HCT116 (cell line): ENCODE measurements around the gene DNAH10. TPM values are rescaled to one million over a fixed set of nuclear protein-coding genes. Genes with fewer than 3 reads are reported as not detected.

Source experiments
- ATAC-seq: fragments of 200-7000 bp; cut with Tn5 transposase; 2 replicates; pipeline ENCODE4 v1.9.1; 2020; ENCODE audit warnings: mild to moderate bottlenecking, moderate library complexity
- BruUV-seq: library from RNA; stranded (reverse); fragments of 400-500 nt; replicated peaks from 2 replicates; lab custom pipeline; 2021; lab: Mats Ljungman, UMichigan
- CTCF ChIA-PET: fragments of 300-600 bp; sonication (Branson Sonifier 250); formaldehyde crosslinking; loops from one replicate; lab custom pipeline; 2021; ENCODE audit warnings: antibody characterized with exemption; lab: Charles Lee
- POLR2A ChIA-PET: fragments of 300-600, 350-600 bp; sonication (Branson Sonifier 250); formaldehyde crosslinking; loops from one replicate; lab custom pipeline; 2021; ENCODE audit warnings: antibody characterized with exemption; lab: Charles Lee
- RAD21 ChIA-PET, 2 experiments: fragments of 300-600 bp; sonication (Branson Sonifier 250); formaldehyde crosslinking; loops; one replicate each; lab custom pipeline; 2023; ENCODE audit warnings: low total read pairs in 2 of 2; ENCODE audit not compliant: uncharacterized antibody in 2 of 2, unreplicated experiment in 2 of 2, low non-redundant PET in 1 of 2; lab: Charles Lee
- DNase-seq: peaks from one replicate; pipeline ENCODE4 v3.0.0-alpha.2; 2010; ENCODE audit warnings: low read depth, low spot score
- H2AFZ ChIP-seq: fragments of 200-600 bp; shearing (Covaris generic), sonication (generic); 2 replicates; pipeline ENCODE4 v1.6.1; 2017; ENCODE audit warnings: low read depth, mixed run types, mixed read lengths, antibody characterized with exemption, low read length; ENCODE audit not compliant: poor library complexity, severe bottlenecking
- H3K27ac ChIP-seq: 2 replicates; pipeline ENCODE4 v1.5.1; 2012; ENCODE audit warnings: low read depth, low read length
- H3K27me3 ChIP-seq: fragments of 200-600 bp; sonication (generic); 2 replicates; pipeline ENCODE4 v1.6.1; 2016; ENCODE audit warnings: mixed run types, low read length, mixed read lengths; ENCODE audit not compliant: insufficient read depth
- H3K36me3 ChIP-seq, 2 experiments: fragments of 200-500 bp in 1 of 2; fragments of 200-600 bp in 1 of 2; sonication (Bioruptor generic) in 1 of 2; sonication (generic) in 1 of 2; 2 replicates each; pipeline versions ENCODE4 v1.5.1 to v1.6.1; 2014 to 2016; ENCODE audit warnings: low read length in 2 of 2, inconsistent platforms in 1 of 2, mixed read lengths in 1 of 2, mixed run types in 1 of 2; ENCODE audit not compliant: insufficient read depth in 2 of 2, control insufficient read depth in 1 of 2
- H3K4me1 ChIP-seq, 2 experiments: fragments of 200-600 bp in 1 of 2; sonication (generic) in 1 of 2; 2 replicates each; pipeline versions ENCODE4 v1.5.1 to v1.6.1; 2012 to 2017; ENCODE audit warnings: low read length in 2 of 2, inconsistent platforms in 1 of 2, mild to moderate bottlenecking in 1 of 2, mixed read lengths in 1 of 2, mixed run types in 1 of 2, moderate library complexity in 1 of 2; ENCODE audit not compliant: insufficient read depth in 2 of 2, control insufficient read depth in 1 of 2
- H3K4me2 ChIP-seq: fragments of 200-600 bp; sonication (generic); 2 replicates; pipeline ENCODE4 v1.6.1; 2017; ENCODE audit warnings: mixed run types, low read length, mixed read lengths
- H3K4me3 ChIP-seq, 2 experiments: fragments of 200-600 bp in 1 of 2; sonication (generic) in 1 of 2; replicated peaks in 1 of 2; 2 replicates each; pipeline ENCODE4 v1.5.1; 2011 to 2016; ENCODE audit warnings: low read length in 2 of 2, control low read depth in 1 of 2, low read depth in 1 of 2, mild to moderate bottlenecking in 1 of 2, mixed read lengths in 1 of 2, mixed run types in 1 of 2
- H3K79me2 ChIP-seq: fragments of 200-600 bp; sonication (generic); 2 replicates; pipeline ENCODE4 v1.6.1; 2017; ENCODE audit warnings: mild to moderate bottlenecking, mixed run types, low read length, moderate library complexity, mixed read lengths; ENCODE audit not compliant: insufficient read depth
- H3K9ac ChIP-seq: fragments of 200-600 bp; sonication (generic); 2 replicates; pipeline ENCODE4 v1.6.1; 2016; ENCODE audit warnings: low read length, mixed read lengths
- H3K9me2 ChIP-seq: fragments of 200-600 bp; sonication (generic), shearing (Covaris generic); 2 replicates; pipeline ENCODE4 v1.6.1; 2017; ENCODE audit warnings: mixed run types, mild to moderate bottlenecking, moderate library complexity; ENCODE audit not compliant: insufficient read depth
- H3K9me3 ChIP-seq, 2 experiments: fragments of 200-500 bp in 1 of 2; fragments of 200-600 bp in 1 of 2; sonication (Bioruptor generic) in 1 of 2; sonication (generic) in 1 of 2; 2 replicates each; pipeline ENCODE4 v1.6.1; 2014 to 2017; ENCODE audit warnings: low read length in 2 of 2, mixed read lengths in 2 of 2, inconsistent platforms in 1 of 2, low read depth in 1 of 2, mild to moderate bottlenecking in 1 of 2, mixed run types in 1 of 2, moderate library complexity in 1 of 2; ENCODE audit not compliant: control insufficient read depth in 1 of 2, insufficient read depth in 1 of 2
- H4K20me1 ChIP-seq: fragments of 200-600 bp; sonication (generic), shearing (Covaris generic); 2 replicates; pipeline ENCODE4 v1.6.1; 2017; ENCODE audit warnings: mixed run types, mild to moderate bottlenecking, moderate library complexity; ENCODE audit not compliant: insufficient read depth
- ATF3 ChIP-seq: IDR thresholded peaks from 2 replicates; pipeline ENCODE4 v1.6.1; 2012
- CBX3 ChIP-seq: IDR thresholded peaks from 2 replicates; pipeline ENCODE4 v1.6.1; 2012; ENCODE audit warnings: low read depth
- CEBPB ChIP-seq: IDR thresholded peaks from 2 replicates; pipeline ENCODE4 v1.6.1; 2012; ENCODE audit warnings: low read depth
- CTCF ChIP-seq, 3 experiments: fragments of 200-600 bp in 1 of 3; sonication (generic) in 1 of 3; IDR thresholded peaks in 2 of 3; conservative IDR thresholded peaks in 1 of 3; 2 replicates each; pipeline ENCODE4 v1.5.1; 2012 to 2017; ENCODE audit warnings: low read depth in 2 of 3, low read length in 2 of 3, antibody characterized with exemption in 1 of 3, borderline replicate concordance in 1 of 3, control low read depth in 1 of 3, mild to moderate bottlenecking in 1 of 3, mixed read lengths in 1 of 3, mixed run types in 1 of 3, moderate library complexity in 1 of 3; ENCODE audit not compliant: insufficient read depth in 1 of 3
- EGR1 ChIP-seq: IDR thresholded peaks from 2 replicates; pipeline ENCODE4 v1.6.1; 2012; ENCODE audit warnings: low read depth
- ELF1 ChIP-seq: IDR thresholded peaks from 2 replicates; pipeline ENCODE4 v1.6.1; 2012; ENCODE audit warnings: low read depth, borderline replicate concordance
- EZH2phosphoT487 ChIP-seq: fragments of 200-600 bp; IDR thresholded peaks from 2 replicates; pipeline ENCODE4 v1.6.1; 2018; ENCODE audit warnings: antibody characterized with exemption, borderline replicate concordance
- FOSL1 ChIP-seq: IDR thresholded peaks from 2 replicates; pipeline ENCODE4 v1.6.1; 2012; ENCODE audit warnings: low read depth
- MAX ChIP-seq: IDR thresholded peaks from 2 replicates; pipeline ENCODE4 v1.6.1; 2012
- POLR2A ChIP-seq: IDR thresholded peaks from 2 replicates; pipeline ENCODE4 v1.7.0; 2011; ENCODE audit warnings: borderline replicate concordance; ENCODE audit not compliant: insufficient read depth, insufficient read length; ENCODE audit errors: extremely low read depth
- POLR2AphosphoS5 ChIP-seq: IDR thresholded peaks from 2 replicates; pipeline ENCODE4 v1.6.1; 2011; ENCODE audit warnings: mild to moderate bottlenecking, low read depth, low read length, moderate library complexity
- RAD21 ChIP-seq: IDR thresholded peaks from 2 replicates; pipeline ENCODE4 v1.6.1; 2012; ENCODE audit warnings: low read depth, mild to moderate bottlenecking
- SIN3A ChIP-seq: IDR thresholded peaks from 2 replicates; pipeline ENCODE4 v1.6.1; 2012; ENCODE audit warnings: low read depth
- SP1 ChIP-seq: IDR thresholded peaks from 2 replicates; pipeline ENCODE4 v1.6.1; 2012; ENCODE audit warnings: low read depth
- SRF ChIP-seq: IDR thresholded peaks from 2 replicates; pipeline ENCODE4 v1.6.1; 2012; ENCODE audit warnings: low read depth
- ZBTB33 ChIP-seq: IDR thresholded peaks from 2 replicates; pipeline ENCODE4 v1.6.1; 2011; ENCODE audit warnings: mild to moderate bottlenecking, low read length, moderate library complexity; ENCODE audit not compliant: insufficient replicate concordance; ENCODE audit errors: extremely low read depth
- ZFX ChIP-seq: fragments of 450-650 bp; IDR thresholded peaks from 2 replicates; pipeline ENCODE4 v1.6.1; 2017
- ZNF274 ChIP-seq: fragments of 200-500 bp; sonication (Bioruptor generic); IDR thresholded peaks from 2 replicates; pipeline ENCODE4 v1.6.1; 2014; ENCODE audit warnings: mild to moderate bottlenecking, low read depth, low read length, inconsistent platforms
- intact Hi-C: fragments of 100-400 bp; cut with micrococcal nuclease; formaldehyde crosslinking; loops from 2 replicates; pipeline ENCODE4 v1.10.0; 2022
- total RNA-seq: library from RNA; stranded (reverse); gene quantifications from one replicate; pipeline ENCODE4 v1.2.1, GENCODE V29; 2021; ENCODE audit not compliant: unreplicated experiment

The DNAH10 gene
- total RNA-seq, 1 experiment from 2014 or later = 1.3 TPM

GRCh38 chr12:123794027-123794426, 31.9 kb downstream of the DNAH10 start:
- no peaks in the 10 kb centered on the region for H3K4me1 ChIP-seq
- POLR2A ChIA-PET = no interaction called here
- H3K79me2 ChIP-seq = no peaks in the 10 kb centered on the region
- no peak for DNase-seq
- CTCF ChIA-PET = no interaction called here
- H2AFZ ChIP-seq = no peak overlapping the region
- RAD21 ChIA-PET = no interaction called here
- no peaks in the 10 kb centered on the region for H3K27me3 ChIP-seq
- no peak overlapping the region for H3K27ac ChIP-seq
- 0 out of 2 replicates have a peak, but pooled peaks have one; percentile 17 for TF ChIP-seq CEBPB
- no peak for TF ChIP-seq POLR2AphosphoS5
- TF ChIP-seq, all 23 proteins: peak for 1
- ATAC-seq = no peak
- no peak overlapping the region for H3K9ac ChIP-seq
- no TSS peak for BruUV-seq
- intact Hi-C loops = no loop called here
- H3K4me3 ChIP-seq = no peak overlapping the region
- H3K36me3 ChIP-seq = no peaks in the 10 kb centered on the region
- no peaks in the 10 kb centered on the region for H3K9me2 ChIP-seq
- H3K4me2 ChIP-seq = no peak overlapping the region
- no peaks in the 10 kb centered on the region for H3K9me3 ChIP-seq
- H4K20me1 ChIP-seq = no peaks in the 10 kb centered on the region

GRCh38 chr12:123798518-123798917, 36.4 kb downstream of the DNAH10 start:
- no peak overlapping the region for H3K4me2 ChIP-seq
- POLR2A ChIA-PET = no interaction called here
- TF ChIP-seq EGR1 (no peak), ATF3 (no peak), SIN3A (no peak), CTCF (IDR thresholded peaks at IDR 0.05 in 2 of 3, conservative IDR thresholded peaks at IDR 0.05 in 1 of 3; ENCODE audit: borderline replicate concordance in 1 of 3, insufficient read depth in 1 of 3, low read depth in 2 of 3, low read length in 2 of 3) (no peak), CEBPB (no peak), ZFX (no peak), MAX (no peak), ZNF274 (no peak), FOSL1 (no peak), POLR2AphosphoS5 (no peak), ELF1 (no peak), RAD21 (no peak), ZBTB33 (no peak), POLR2A (no peak), CBX3 (no peak), EZH2phosphoT487 (no peak), SRF (no peak), SP1 (no peak)

More at GRCh38 chr12:123798518-123798917, 36.4 kb downstream of the DNAH10 start:
- H3K4me3 ChIP-seq = no peak overlapping the region
- no peak overlapping the region for H3K27ac ChIP-seq
- DNase-seq (no peak), ATAC-seq (no peak)
- H3K9ac ChIP-seq = no peak overlapping the region
- H3K4me1 ChIP-seq = no peaks in the 10 kb centered on the region
- RAD21 ChIA-PET = no interaction called here
- H2AFZ ChIP-seq = no peak overlapping the region
- no peaks in the 10 kb centered on the region for H3K9me2 ChIP-seq
- intact Hi-C loops = no loop called here
- H3K79me2 ChIP-seq = no peaks in the 10 kb centered on the region
- H3K27me3 ChIP-seq = no peaks in the 10 kb centered on the region
- H4K20me1 ChIP-seq = no peaks in the 10 kb centered on the region
- CTCF ChIA-PET = no interaction called here
- H3K36me3 ChIP-seq = no peaks in the 10 kb centered on the region
- BruUV-seq = no TSS peak
- no peaks in the 10 kb centered on the region for H3K9me3 ChIP-seq
